BE2C (cell line): ENCODE results near the gene MED25.

Experiments
- DNase-seq: peaks from one replicate; pipeline ENCODE4 v3.0.0-alpha.2; 2020
- H3K27me3 ChIP-seq: fragments of 250-450 bp; sonication (Bioruptor Pico); 2 replicates; pipeline ENCODE4 v1.5.1; 2020; ENCODE audit warnings: mild to moderate bottlenecking
- H3K36me3 ChIP-seq: fragments of 250-450 bp; sonication (Bioruptor Pico); 2 replicates; pipeline ENCODE4 v1.5.1; 2020; ENCODE audit warnings: mild to moderate bottlenecking
- H3K4me1 ChIP-seq: fragments of 250-450 bp; sonication (Bioruptor Pico); 2 replicates; pipeline ENCODE4 v1.5.1; 2020
- H3K4me3 ChIP-seq: 2 replicates; pipeline ENCODE4 v1.5.1; 2011; ENCODE audit warnings: low read depth, low read length
- H3K9me3 ChIP-seq: fragments of 250-450 bp; sonication (Bioruptor Pico); 2 replicates; pipeline ENCODE4 v1.5.1; 2020
- TF ChIP-seq, protein P1 (sequence below): IDR thresholded peaks from 2 replicates; pipeline ENCODE4 v1.5.1; 2012; ENCODE audit warnings: mild to moderate bottlenecking, low read depth, low read length

Gene MED25

DNA sequence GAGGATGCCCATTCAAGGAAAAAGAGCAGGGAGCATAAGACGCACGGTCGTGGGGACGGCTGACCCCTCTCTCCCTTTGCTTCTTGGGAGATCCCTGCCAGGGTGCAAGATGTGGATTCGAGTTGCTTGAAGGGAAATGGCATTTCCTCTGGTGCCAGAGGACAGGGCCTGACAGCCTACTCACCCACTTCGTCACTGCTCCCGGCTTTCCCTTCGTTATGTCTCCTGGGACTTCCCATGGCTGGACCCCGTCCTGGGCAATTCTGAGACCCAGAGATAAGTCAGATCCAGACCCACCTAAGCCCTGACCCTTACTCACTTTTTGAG, 60.6 kb downstream of the MED25 start:
- Histone ChIP-seq H3K4me3 (peak overlapping the region; percentile 94), H3K4me1 (no peaks in the 10 kb centered on the region), H3K27me3 (no peaks in the 10 kb centered on the region), H3K9me3 (no peaks in the 10 kb centered on the region), H3K36me3 (peaks cover 12% of the 10 kb centered on the region)
- no peak for DNase-seq
- TF ChIP-seq, protein P1, sequence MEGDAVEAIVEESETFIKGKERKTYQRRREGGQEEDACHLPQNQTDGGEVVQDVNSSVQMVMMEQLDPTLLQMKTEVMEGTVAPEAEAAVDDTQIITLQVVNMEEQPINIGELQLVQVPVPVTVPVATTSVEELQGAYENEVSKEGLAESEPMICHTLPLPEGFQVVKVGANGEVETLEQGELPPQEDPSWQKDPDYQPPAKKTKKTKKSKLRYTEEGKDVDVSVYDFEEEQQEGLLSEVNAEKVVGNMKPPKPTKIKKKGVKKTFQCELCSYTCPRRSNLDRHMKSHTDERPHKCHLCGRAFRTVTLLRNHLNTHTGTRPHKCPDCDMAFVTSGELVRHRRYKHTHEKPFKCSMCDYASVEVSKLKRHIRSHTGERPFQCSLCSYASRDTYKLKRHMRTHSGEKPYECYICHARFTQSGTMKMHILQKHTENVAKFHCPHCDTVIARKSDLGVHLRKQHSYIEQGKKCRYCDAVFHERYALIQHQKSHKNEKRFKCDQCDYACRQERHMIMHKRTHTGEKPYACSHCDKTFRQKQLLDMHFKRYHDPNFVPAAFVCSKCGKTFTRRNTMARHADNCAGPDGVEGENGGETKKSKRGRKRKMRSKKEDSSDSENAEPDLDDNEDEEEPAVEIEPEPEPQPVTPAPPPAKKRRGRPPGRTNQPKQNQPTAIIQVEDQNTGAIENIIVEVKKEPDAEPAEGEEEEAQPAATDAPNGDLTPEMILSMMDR: no peak

DNA sequence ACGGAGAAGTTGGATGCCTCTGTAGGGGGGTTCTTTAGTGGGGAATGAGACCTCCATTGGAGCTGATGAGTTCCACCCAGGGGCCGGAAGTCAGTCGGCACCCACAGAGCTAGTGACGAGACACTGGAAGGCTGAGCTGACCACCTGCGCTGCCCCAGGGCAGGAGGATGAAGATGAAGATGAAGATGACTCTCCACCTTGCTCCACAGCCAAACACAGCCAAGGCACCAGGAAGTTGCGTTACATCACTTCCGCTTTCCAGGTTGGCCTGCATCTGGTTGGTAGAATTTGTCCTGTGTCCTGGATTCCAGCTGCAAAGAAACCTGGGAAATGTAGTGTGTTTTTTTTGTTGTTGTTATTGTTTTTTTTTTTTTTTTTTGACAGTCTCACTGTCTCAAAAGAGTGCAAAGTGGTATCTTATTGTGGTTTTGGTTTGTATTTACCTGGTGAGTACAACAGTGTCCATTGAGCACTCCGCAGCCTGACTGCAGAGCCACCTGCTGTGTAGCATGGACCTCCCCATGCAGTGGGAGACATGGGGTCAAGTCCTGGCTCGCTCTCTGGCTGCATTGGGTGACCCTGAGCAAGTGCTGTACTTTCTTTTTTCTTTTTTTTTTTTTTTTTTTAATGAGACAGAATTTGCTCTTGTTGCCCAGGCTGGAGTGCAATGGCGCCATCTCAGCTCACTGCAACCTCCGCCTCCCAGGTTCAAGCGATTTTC, 61.3 kb downstream of the MED25 start:
- H3K4me1 ChIP-seq: no peaks in the 10 kb centered on the region
- H3K9me3 ChIP-seq: no peaks in the 10 kb centered on the region
- TF ChIP-seq, protein P1: no peak
- H3K4me3 ChIP-seq: no peak overlapping the region
- no peaks in the 10 kb centered on the region for H3K27me3 ChIP-seq
- DNase-seq: no peak
- H3K36me3 ChIP-seq: peaks cover 16% of the 10 kb centered on the region

DNA sequence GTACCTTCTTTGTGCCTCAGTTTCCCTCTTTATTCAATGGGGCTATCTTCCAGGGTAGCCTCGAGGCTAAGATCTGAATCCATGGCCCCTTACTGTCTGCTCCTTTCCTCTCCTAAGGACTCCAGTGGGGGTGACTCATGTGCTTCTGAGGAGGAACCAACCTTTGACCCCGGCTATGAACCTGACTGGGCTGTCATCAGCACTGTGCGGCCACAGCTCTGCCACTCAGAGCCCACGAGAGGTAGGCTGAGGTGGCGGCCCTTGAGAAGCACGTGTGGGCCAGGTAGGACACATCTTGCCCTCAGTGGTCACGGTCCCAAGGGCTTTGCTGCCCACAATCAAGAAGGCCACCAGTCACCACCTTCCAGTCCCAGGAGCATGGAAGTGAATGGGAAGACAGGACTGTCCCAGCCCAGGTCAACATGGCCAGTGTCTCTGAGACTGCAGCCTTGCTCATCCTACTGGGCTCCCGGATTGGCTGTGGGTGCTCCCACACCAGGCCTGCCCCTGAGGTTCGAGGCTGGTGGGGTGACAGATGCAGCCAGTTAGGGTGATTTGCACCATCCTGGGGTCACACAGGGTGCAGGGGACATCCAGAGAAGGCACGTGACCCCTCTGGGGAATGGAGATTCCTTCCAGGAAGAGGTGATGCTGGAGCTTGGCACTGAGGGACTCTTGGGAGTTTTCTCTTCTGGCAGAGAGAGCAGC, 62.2 kb downstream of the MED25 start:
- TF ChIP-seq, protein P1: no peak
- peaks cover 14% of the 10 kb centered on the region for H3K36me3 ChIP-seq
- DNase-seq: no peak

DNA sequence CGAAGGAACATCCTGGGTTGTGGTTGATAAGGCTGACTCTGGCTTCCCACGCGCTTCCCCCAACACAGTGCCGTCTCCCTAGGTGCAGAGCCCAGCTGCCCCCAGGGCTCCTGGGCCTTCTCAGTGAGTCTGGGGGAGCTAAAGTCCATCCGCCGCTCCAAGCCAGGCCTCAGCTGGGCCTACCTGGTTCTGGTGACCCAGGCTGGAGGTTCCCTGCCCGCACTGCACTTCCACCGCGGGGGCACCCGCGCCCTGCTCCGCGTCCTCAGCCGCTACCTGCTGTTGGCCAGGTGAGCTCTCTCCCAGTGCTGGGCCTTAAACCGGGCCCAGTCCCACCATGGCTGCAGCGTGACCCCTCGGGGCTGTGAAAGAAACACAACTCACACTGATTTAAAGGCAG, 63.1 kb downstream of the MED25 start:
- no peaks in the 10 kb centered on the region for H3K4me1 ChIP-seq
- no peaks in the 10 kb centered on the region for H3K27me3 ChIP-seq
- TF ChIP-seq, protein P1: no peak
- no peak for DNase-seq
- H3K9me3 ChIP-seq: no peaks in the 10 kb centered on the region
- peaks cover 14% of the 10 kb centered on the region for H3K36me3 ChIP-seq
- H3K4me3 ChIP-seq: no peak overlapping the region

More for the DNA sequence above, 62.2 kb downstream of the MED25 start:
- Histone ChIP-seq H3K4me1 (no peaks in the 10 kb centered on the region), H3K9me3 (no peaks in the 10 kb centered on the region), H3K27me3 (no peaks in the 10 kb centered on the region), H3K4me3 (no peak overlapping the region)

DNA sequence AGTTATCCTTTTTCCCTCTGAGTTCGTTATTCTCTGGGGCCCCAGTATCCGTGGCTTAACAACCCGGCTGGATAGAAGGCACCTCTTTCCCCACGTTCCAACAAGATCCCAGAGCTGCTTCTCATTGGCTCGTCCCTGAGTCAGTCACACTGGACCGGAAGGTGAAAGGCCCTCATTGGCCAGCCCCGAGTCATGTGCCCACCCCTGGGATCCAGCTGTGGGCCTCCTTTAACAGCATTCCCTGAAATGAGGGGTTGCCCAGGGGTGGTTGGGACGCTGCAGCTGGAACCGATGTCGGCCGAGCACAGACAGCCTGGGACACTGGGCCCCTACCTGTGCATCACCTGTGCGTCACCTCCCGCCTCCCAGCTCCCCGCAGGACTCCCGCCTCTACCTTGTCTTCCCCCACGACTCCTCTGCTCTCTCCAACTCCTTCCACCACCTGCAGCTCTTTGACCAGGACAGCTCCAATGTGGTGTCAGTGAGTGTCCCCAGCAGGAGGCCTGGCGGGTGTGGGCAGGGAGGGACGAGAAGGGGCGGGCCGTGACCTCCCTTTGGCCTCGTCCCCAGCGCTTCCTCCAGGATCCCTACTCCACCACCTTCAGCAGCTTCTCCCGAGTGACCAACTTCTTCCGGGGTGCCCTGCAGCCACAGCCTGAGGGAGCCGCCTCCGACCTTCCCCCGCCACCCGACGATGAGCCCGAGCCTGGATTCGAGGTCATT, 63.7 kb downstream of the MED25 start:
- no peaks in the 10 kb centered on the region for H3K4me1 ChIP-seq

More for the DNA sequence above, 63.7 kb downstream of the MED25 start:
- TF ChIP-seq, protein P1: no peak
- H3K9me3 ChIP-seq: no peaks in the 10 kb centered on the region
- peak; percentile 54 for DNase-seq
- peaks cover 14% of the 10 kb centered on the region for H3K36me3 ChIP-seq
- no peak overlapping the region for H3K4me3 ChIP-seq
- H3K27me3 ChIP-seq: no peaks in the 10 kb centered on the region
